Cardiac septum (tissue), 1 donor: ENCODE results near the gene EML3. TPM values are rescaled to one million over a fixed set of nuclear protein-coding genes. Genes with fewer than 3 reads are reported as not detected.

Source experiments
- DNase-seq: peaks from one replicate; pipeline ENCODE4 v3.0.0-alpha.2; 2020; ENCODE audit warnings: low spot score
- intact Hi-C: fragments of 100-400 bp; cut with DNase I; formaldehyde crosslinking; loops from one replicate; pipeline ENCODE4 v1.14.0; 2022
- microRNA-seq: library from miRNA; unstranded; fragments of <30 nt; microRNA quantifications from one replicate; pipeline ENCODE4 v1.2.0, GENCODE V29; 2020
- total RNA-seq: library from RNA; stranded (reverse); fragmentation: NEBNext Ultra II Directional; extraction: Animal tissue kit (Norgen Biotek cat#: 25700); gene quantifications from one replicate; pipeline ENCODE4 v1.2.1, GENCODE V29; 2021
- donor health status: DM: no; HTN: no; CAD: no.

Gene EML3
- total RNA-seq, 1 donor from 2014 or later: 29.6 TPM

DNA sequence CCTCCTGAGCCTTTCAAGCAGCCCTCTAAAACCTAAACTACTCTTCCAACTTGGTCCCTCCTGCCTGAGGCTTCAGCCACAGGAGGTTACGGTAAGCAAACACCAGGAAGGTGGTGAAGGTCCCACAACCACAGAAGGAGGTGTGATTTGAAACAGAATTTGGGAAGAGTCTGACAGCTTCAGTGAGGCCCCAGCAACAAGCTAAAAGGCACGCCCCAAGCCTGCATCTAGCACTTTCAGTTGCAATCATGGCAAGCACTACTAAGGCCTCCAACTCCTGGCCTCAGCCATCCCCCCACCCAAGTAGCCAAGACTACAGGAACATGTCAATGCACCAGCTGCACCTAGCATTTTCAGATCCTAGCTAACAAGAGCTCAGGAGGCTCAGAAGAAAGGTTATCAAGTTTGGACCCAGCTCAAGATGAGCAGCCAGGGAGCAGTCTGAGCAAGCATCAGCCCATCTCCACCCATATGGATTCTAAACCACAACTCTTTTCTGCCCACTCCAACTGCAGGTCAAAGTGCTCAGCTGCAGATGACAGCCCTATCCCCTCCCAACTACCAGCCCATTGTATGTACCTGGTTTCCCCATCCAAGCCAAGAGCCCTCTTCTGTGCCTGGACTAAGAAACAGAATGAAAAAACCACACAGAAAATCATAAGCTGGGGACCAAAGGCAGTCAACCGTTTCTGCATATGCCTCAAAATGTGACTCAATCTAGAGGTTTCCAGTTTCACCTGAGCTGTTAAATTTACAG is 55.5 kb downstream of the EML3 start:
- intact Hi-C loops: no loop called here
- DNase-seq: no peak

GRCh38 chr11:62556108-62556874 is 56.3 kb downstream of the EML3 start:
- intact Hi-C loops: no loop called here

DNA sequence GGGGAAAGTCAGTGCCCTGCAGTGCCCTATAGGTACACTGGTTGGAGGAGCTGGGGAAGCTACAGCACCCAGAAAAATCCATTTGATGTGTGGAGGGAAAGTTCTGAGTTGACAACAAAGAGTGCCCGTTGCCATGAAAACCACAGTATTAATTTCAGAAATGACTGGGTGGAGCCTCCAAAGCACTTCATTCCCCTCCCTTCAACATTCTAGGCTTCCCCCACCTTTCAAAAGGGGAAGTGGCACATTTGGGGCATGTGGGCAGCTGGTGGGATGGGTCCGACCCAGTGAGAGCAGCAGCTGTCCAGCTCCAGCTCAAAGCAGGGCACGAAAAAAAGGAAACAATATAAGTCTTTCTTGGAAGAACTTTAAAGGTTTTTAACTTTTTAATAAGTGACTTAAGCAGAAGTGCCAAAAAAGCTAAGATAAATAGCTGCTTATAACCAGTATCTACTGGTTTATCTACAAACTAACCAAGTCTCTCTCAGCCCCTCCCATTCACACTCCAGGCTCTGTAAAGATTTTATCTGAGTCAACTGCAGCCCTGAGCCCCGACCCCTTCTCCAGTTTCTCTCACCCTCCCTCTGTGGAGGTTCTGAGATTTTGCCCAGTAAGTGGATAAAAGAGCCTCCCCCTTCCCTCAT is 57.0 kb downstream of the EML3 start:
- intact Hi-C loops: no loop called here
- no peak for DNase-seq

More at GRCh38 chr11:62556108-62556874, 56.3 kb downstream of the EML3 start:
- DNase-seq: peak; percentile 92

GRCh38 chr11:62554387-62555167 is 58.0 kb downstream of the EML3 start:
- DNase-seq: peak; percentile 74
- intact Hi-C loops: no loop called here

DNA sequence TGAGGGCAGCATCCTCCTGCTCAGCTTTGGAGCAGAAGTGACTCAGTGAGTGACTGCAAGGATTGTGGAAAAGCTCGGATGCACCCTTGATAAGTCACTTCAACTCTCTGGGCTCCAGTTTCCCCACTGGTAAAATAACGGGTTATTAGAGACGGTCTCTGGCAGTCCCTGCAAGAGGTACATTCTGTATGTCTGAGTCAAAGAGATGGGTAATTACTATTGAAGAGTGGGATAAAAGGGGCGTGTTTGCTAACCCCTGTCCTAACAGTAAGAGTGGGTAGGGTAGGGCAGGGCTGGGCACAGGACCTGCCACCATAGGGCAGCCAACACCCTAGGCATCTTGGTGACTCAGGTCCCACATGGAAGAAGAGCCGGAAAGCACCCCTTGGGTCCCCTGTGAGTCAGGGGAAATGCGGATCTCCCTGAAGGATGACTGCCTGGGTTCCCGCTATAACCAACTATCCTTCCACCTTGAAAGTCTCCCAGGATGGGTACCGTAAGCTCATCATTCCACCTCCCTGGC is 58.7 kb downstream of the EML3 start:
- intact Hi-C loops: no loop called here
- DNase-seq: no peak

DNA sequence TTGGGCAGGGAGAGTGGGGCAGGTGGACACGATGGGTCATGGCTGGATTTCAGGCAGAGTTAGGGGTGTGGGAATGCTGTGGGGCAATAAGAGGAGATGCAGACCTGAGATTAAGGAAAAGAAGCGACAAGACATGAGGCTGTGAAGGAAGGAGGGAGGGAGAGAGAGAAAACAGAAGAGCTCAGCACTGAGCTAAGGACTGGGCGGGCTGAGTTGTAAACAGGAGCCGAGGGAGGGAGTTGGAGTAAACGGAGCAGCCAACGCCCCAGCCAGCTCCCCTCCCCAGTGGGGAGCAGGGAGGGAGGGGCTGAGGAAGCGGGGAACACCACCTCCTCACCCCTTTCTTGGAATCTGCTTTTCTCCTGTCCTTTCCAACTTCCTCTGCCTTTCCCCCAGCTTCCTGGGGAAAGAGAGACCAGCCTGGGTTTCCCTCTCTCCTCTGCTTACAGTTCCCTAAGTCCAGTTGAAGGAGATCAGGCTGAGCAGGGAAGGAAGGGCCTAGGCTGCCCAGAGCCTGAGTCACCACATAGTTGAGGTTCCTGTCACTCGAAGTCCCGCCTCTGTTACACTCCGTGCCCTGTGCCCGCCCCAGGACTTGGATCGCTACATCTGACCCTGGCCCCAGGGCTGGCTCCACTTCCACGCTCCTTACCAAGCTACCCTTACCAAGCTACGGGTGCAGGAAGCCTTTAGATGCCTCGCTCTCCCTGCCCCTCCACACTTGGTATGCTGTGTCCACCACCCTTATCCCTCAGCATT is 59.3 kb downstream of the EML3 start:
- DNase-seq: no peak
- intact Hi-C loops: no loop called here

GRCh38 chr11:62552485-62553079 is 60.0 kb downstream of the EML3 start:
- intact Hi-C loops: no loop called here
- DNase-seq: no peak

Small RNA genes lying within 50 kb of the gene (microRNA-seq; reads per million reads assigned to microRNA genes)
- gene MIR6747: not detected

Other genes with a start within 250 kb of the EML3 start
- gene SCGB1A1, start 193.7 kb downstream of the EML3 start, total RNA-seq: not detected
- gene AHNAK, start 66.0 kb downstream of the EML3 start, total RNA-seq: 485 TPM
- gene EEF1G, start 38.9 kb downstream of the EML3 start, total RNA-seq: 735 TPM
- 11.7 TPM for gene TUT1, start 21.3 kb downstream of the EML3 start, total RNA-seq
- 36.8 TPM for gene MTA2, start 10.9 kb downstream of the EML3 start, total RNA-seq
- 6.0 TPM for gene ROM1, start 482 bp upstream of the EML3 start, total RNA-seq
- gene B3GAT3, start 9.2 kb upstream of the EML3 start, total RNA-seq: 16.0 TPM
- 99.8 TPM for gene GANAB, start 33.8 kb upstream of the EML3 start, total RNA-seq
- 10.0 TPM for gene INTS5, start 40.5 kb upstream of the EML3 start, total RNA-seq
- 25.4 TPM for gene C11orf98, start 52.4 kb upstream of the EML3 start, total RNA-seq
- gene CSKMT, start 52.5 kb upstream of the EML3 start, total RNA-seq: 7.5 TPM
- gene UQCC3, start 58.9 kb upstream of the EML3 start, total RNA-seq: 6.9 TPM
- 2.4 TPM for gene LBHD1, start 59.5 kb upstream of the EML3 start, total RNA-seq
- 62.9 TPM for gene UBXN1, start 66.3 kb upstream of the EML3 start, total RNA-seq
- gene LRRN4CL, start 76.8 kb upstream of the EML3 start, total RNA-seq: 2.9 TPM
- gene BSCL2, start 94.6 kb upstream of the EML3 start, total RNA-seq: 13.3 TPM
- 0.27 TPM for gene GNG3, start 94.9 kb upstream of the EML3 start, total RNA-seq
- 34.8 TPM for gene HNRNPUL2, start 114.7 kb upstream of the EML3 start, total RNA-seq
- 13.6 TPM for gene TTC9C, start 115.7 kb upstream of the EML3 start, total RNA-seq
- gene ZBTB3, start 141.4 kb upstream of the EML3 start, total RNA-seq: 10.9 TPM
- gene POLR2G, start 148.8 kb upstream of the EML3 start, total RNA-seq: 45.3 TPM
- gene TAF6L, start 158.6 kb upstream of the EML3 start, total RNA-seq: 9.7 TPM
- gene TMEM179B, start 174.6 kb upstream of the EML3 start, total RNA-seq: 12.0 TPM
- gene TMEM223, start 179.2 kb upstream of the EML3 start, total RNA-seq: 17.7 TPM
- gene NXF1, start 192.7 kb upstream of the EML3 start, total RNA-seq: 36.7 TPM
- gene STX5, start 219.3 kb upstream of the EML3 start, total RNA-seq: 19.7 TPM
- not detected for gene TEX54, start 220.1 kb upstream of the EML3 start, total RNA-seq
- 22.8 TPM for gene WDR74, start 226.8 kb upstream of the EML3 start, total RNA-seq